Measurements from ENCODE around the gene NMT1. TPM values are rescaled to one million over a fixed set of nuclear protein-coding genes. Genes with fewer than 3 reads are reported as not detected.

The NMT1 gene
- total RNA-seq, 1 experiment from 2014 or later, result 117 TPM

- Histone ChIP-seq H3K9me3 (ENCODE audit: low read length) (no peaks in the 10 kb centered on the region), H3K27ac (ENCODE audit: low read length) (no peak overlapping the region), H3K9me2 (replicated peaks; ENCODE audit: low read length) (no peaks in the 10 kb centered on the region), H3K36me3 (ENCODE audit: low read depth, low read length) (peaks cover 53% of the 10 kb centered on the region), H3K4me1 (ENCODE audit: insufficient read depth, low read length) (no peaks in the 10 kb centered on the region), H2AFZ (ENCODE audit: low read length) (no peak overlapping the region), H3K4me3 (ENCODE audit: low read length) (no peak overlapping the region), H4K20me1 (ENCODE audit: low read length) (no peaks in the 10 kb centered on the region), H3K4me2 (ENCODE audit: low read length) (no peak overlapping the region), H3K27me3 (ENCODE audit: low read length) (no peaks in the 10 kb centered on the region), H3F3A (ENCODE audit: low read length, unreplicated experiment) (peaks cover 3% of the 10 kb centered on the region), H3K79me2 (ENCODE audit: low read length) (no peaks in the 10 kb centered on the region), H3K9ac (ENCODE audit: low read length) (no peak overlapping the region)
- DNase-seq (no peak), ATAC-seq (no peak)
- POLR2A ChIA-PET (ENCODE audit: unreplicated experiment), result no interaction called here
- no TSS peak for BruUV-seq (replicated peaks)
- TF ChIP-seq, protein P1, sequence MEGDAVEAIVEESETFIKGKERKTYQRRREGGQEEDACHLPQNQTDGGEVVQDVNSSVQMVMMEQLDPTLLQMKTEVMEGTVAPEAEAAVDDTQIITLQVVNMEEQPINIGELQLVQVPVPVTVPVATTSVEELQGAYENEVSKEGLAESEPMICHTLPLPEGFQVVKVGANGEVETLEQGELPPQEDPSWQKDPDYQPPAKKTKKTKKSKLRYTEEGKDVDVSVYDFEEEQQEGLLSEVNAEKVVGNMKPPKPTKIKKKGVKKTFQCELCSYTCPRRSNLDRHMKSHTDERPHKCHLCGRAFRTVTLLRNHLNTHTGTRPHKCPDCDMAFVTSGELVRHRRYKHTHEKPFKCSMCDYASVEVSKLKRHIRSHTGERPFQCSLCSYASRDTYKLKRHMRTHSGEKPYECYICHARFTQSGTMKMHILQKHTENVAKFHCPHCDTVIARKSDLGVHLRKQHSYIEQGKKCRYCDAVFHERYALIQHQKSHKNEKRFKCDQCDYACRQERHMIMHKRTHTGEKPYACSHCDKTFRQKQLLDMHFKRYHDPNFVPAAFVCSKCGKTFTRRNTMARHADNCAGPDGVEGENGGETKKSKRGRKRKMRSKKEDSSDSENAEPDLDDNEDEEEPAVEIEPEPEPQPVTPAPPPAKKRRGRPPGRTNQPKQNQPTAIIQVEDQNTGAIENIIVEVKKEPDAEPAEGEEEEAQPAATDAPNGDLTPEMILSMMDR (conservative IDR thresholded peaks at IDR 0.05; ENCODE audit: low read depth, low read length), result no peak
- no peak for TF ChIP-seq EZH2phosphoT487 (IDR thresholded peaks at IDR 0.05; ENCODE audit: borderline replicate concordance, low read length)
- TF ChIP-seq EZH2 (IDR thresholded peaks at IDR 0.05; ENCODE audit: low read length, unreplicated experiment), result no peak
- intact Hi-C loops (cut with micrococcal nuclease), result no loop called here
- CTCF ChIA-PET, result interaction anchor here (0.5 to 2.5 kb wide), 3 partner anchors 23 to 31 kb away, joined by 3 to 11 read pairs (median 3); partner anchors contain the start of gene ACBD4
Measured at GRCh38 chr17:45107293-45108010, 46.3 kb downstream of the NMT1 start.

- intact Hi-C loops (cut with micrococcal nuclease), result no loop called here
- H3F3A ChIP-seq (ENCODE audit: low read length, unreplicated experiment), result peaks cover 3% of the 10 kb centered on the region
- no peaks in the 10 kb centered on the region for H3K4me1 ChIP-seq (ENCODE audit: insufficient read depth, low read length)
- H3K27ac ChIP-seq (ENCODE audit: low read length), result no peak overlapping the region
- ATAC-seq (no peak), DNase-seq (no peak)
- H2AFZ ChIP-seq (ENCODE audit: low read length), result no peak overlapping the region
- no peaks in the 10 kb centered on the region for H3K9me3 ChIP-seq (ENCODE audit: low read length)
- peaks cover 47% of the 10 kb centered on the region for H3K36me3 ChIP-seq (ENCODE audit: low read depth, low read length)
- no peak overlapping the region for H3K9ac ChIP-seq (ENCODE audit: low read length)
- TF ChIP-seq, protein P1 (conservative IDR thresholded peaks at IDR 0.05; ENCODE audit: low read depth, low read length), result no peak
- no peak for TF ChIP-seq EZH2 (IDR thresholded peaks at IDR 0.05; ENCODE audit: low read length, unreplicated experiment)
- no peaks in the 10 kb centered on the region for H4K20me1 ChIP-seq (ENCODE audit: low read length)
- H3K4me3 ChIP-seq (ENCODE audit: low read length), result no peak overlapping the region
- H3K9me2 ChIP-seq (replicated peaks; ENCODE audit: low read length), result no peaks in the 10 kb centered on the region
- no peaks in the 10 kb centered on the region for H3K79me2 ChIP-seq (ENCODE audit: low read length)
- H3K27me3 ChIP-seq (ENCODE audit: low read length), result no peaks in the 10 kb centered on the region
- ChIA-PET CTCF (interaction anchor here (0.6 to 2.5 kb wide), 2 partner anchors 27 to 32 kb away, joined by 3 to 11 read pairs; partner anchors contain the start of gene ACBD4), POLR2A (ENCODE audit: unreplicated experiment) (no interaction called here)
- BruUV-seq (replicated peaks), result no TSS peak
- H3K4me2 ChIP-seq (ENCODE audit: low read length), result no peak overlapping the region
Measured at GRCh38 chr17:45108051-45108450, 46.9 kb downstream of the NMT1 start.

Measured in PC-3 (cell line).